NCI-H1417 treated with DMSO at 0.1 percent for 48 hours (cell line): Measurements from ENCODE around the gene ANKRD23.

Experiments
- DNase-seq: peaks from one replicate; lab custom pipeline; 2025; lab: John Stamatoyannopoulos, UW

ANKRD23 gene

DNA sequence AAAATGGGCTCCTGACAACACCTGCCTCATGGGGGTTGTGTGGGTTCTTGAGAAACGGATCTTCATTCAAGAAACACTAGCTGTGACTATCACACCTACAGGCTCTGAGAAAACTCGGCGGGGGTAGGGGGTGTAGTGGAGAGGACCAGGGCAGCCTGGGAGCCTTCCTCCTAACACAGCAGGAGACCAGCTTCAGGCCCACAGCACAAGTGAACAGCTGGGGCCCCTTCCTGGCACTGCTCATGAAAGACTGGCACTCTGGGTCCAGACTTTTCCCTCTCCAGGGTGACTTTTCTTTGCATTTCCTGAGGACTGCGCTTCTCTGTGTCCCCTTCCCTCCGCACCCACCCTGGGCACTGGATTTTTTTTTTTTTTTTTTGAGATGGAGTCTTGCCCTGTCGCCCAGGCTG lies 33.2 kb upstream of the ANKRD23 start:
- DNase-seq: no peak

DNA sequence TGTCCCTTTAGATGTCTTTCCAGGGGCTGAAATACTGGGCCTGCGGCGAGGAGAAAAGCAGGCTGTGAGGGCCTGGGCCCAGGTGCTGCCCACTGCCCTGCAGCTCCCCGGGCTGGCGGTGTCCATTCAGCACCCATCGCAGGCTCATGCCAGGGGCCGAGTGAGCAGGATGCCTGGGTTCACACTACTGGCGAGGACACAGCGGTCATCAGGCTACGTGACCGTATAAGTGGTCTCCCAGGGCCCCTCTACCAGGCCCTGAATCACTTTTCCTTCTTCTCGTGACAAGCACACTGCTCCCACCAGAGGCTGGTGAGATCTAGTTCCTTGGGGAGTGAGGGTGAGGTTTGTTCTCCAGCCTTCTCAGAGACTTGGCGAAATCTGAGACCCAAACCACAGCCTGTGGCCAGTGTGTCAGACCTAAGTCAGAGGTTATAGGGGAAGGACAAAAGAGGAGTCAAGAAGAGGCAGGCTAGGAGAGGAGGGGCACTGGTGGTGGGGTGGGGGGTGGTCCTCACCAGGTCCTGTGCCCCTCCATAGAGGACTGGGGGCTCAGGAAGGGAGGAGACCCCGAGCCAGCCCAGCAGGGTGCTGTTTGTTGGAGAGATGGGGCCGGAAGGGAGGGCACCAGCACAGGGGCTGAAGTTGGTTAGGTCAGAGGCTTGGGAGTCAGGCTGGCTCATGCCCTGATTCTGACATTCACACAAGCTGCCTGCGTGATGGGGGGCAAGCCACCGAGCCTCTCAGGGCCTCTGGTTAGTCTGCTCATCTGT lies 32.6 kb upstream of the ANKRD23 start:
- no peak for DNase-seq

GRCh38 chr2:96875498-96876268 lies 31.9 kb upstream of the ANKRD23 start:
- DNase-seq: no peak

DNA sequence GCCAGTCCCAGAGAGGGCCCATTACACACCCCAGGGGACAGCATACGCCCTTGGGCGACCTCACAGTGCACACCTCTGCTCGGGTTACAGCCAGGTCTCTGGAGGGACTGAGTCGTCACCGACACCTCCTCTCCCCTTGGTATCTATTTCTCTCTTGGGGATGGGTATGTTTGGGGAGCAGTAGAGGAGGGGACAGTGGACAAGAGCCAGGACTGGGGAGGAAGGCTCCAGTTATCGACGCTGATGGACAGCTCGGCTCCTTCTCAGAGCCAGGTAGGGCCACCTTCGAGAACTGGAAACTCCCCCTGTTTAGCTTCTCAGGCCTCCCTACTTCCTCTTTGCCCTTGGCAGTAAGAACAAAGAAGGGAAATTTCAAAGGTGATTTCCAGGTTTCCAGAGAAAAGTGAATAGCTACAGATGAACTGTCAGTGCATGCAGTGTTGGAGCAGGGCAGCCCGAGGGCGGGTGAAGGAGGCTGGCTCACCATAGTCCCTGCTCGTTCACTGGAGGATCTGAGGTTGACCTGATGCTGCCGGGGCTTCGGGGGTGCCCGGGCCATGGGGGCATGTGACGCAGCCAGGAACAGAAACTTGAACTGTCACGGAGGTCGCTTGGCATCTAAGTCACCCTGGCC lies 30.5 kb upstream of the ANKRD23 start:
- DNase-seq: no peak

- no peak for DNase-seq
Observed at GRCh38 chr2:96873651-96874096, 29.9 kb upstream of the ANKRD23 start.

DNA sequence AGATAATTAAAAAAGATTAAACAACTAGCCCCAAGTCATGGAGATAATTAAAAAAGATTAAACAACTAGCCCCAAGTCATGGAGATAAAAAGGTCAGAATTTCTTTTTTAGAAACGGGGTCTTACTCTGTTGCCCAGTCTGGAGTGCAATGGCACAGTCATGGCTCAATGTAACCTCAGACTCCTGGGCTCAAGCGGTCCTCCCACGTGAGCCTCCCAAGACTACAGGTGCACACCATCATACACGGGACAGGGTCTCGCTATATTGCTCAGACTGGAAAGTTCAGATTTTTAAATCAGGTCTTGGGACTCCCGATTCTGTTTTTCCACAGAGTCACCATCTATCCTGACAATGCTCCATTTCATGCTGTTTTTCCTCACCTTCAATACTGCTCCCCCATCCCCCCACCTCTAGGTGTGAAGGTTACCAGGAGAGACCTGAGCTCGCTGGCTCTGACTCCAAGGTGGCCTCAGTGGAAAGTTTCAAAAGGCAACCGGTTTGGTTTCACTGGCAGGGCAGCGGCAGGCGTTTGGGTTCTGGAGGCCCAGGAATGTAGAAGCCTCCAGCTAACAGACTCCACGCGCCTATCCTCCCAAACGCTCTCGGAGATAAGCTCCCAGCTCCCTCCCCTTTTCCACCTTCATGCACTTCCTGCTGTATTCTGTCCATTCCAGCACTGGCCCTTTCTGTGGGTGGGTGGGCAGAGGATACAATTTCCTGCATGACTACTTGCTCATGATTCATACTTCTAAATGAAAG lies 28.9 kb upstream of the ANKRD23 start:
- DNase-seq: no peak

DNA sequence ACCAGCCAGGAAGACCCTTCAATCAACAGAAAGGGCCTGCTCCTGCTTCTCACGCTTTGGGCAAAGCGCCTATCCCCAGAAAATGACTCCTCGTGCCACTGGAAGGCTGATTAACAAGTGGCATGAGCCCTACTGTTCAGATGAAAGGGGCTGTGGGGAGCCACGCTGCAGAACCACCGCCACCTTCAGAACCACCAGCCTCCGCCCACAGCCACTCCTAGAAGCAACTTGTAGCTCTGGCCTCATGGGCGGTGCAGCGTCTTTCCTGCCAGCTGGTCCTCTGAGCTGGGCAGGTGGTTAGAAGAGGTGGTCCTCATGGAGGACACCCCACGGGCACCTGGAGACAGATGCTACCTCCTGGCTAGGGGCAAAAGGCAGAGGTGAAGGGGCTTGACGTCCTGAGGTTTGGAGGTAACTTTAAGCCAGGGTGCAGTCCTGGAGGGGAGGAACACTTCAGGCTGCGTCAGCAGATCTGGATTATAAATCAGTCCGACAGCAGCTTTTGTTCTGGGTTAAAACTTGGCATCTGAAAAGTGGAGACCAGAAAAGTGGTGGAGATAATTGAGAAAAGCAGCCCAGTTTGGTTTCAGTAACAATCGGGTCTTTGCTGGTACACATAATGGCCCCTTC lies 26.9 kb upstream of the ANKRD23 start:
- no peak for DNase-seq

GRCh38 chr2:96869822-96870625 lies 26.2 kb upstream of the ANKRD23 start, which contains the start of gene SEMA4C:
Gene SEMA4C, minus strand, starts transcription at chr2:96870080. Its CDS starts 2,194 bp downstream, at chr2:96867886.
- DNase-seq: no peak

GRCh38 chr2:96869281-96869821 lies 25.5 kb upstream of the ANKRD23 start:
- DNase-seq: no peak

DNA sequence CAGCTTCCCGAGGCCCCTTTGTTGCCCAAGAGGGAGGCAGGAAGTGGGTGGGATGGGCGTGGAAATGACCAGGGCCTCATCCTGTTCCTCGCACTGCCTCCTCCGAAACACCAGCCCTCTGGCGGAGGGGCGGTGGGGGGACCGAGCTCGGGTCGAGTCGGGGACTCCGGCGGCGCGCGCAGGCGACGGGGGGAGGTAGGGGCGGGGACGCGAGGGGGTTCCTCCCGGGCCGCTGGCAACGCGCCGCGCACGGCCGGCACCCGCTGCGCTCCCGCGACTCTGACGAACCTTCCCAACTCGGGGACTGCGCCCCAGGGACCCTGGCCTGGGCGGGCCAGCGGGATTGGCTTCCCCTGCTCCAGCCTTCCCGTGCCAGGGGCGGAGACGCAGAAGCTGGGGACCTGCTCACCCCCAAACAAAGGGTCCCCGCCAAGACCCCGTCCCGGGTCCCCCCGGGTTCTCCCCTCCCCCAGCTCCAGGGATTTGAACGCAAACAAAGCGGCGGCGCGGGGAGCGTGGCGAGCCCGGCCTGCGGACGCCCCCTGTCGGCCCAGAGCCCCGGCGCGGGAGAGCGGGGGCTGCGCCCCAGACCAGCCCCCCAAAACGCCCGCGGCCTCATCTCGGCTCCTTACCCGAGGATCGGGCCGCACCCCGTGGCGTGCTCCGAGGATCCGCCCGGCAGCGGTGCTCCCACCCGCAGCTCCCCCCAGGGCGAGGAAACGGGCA lies 24.9 kb upstream of the ANKRD23 start:
- DNase-seq: no peak

- no peak for DNase-seq
Observed at GRCh38 chr2:96867756-96868554, 24.1 kb upstream of the ANKRD23 start.

GRCh38 chr2:96866986-96867755 lies 23.4 kb upstream of the ANKRD23 start:
- no peak for DNase-seq

- DNase-seq: no peak
Observed at GRCh38 chr2:96866586-96866985, 22.8 kb upstream of the ANKRD23 start.

DNA sequence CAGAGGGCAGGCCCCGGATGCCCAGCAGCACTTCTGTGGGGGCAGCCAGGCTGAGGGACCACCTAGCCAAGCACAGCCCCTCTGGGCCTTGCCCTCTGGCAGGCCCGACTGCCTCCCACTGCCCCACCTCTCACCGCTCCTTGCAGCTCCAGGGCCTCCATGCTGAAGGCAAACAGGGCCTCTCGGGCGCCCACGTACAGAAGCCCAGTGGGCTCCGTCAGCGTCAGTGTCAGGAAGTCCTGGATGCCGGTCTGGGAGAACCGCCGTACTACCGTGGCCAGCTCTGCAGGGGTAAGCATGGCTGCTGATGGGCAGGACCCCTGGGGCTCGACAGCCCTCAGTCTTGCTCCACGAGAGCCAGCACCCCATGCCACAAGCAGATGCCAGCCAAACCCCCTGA lies 22.3 kb upstream of the ANKRD23 start:
- no peak for DNase-seq

DNA sequence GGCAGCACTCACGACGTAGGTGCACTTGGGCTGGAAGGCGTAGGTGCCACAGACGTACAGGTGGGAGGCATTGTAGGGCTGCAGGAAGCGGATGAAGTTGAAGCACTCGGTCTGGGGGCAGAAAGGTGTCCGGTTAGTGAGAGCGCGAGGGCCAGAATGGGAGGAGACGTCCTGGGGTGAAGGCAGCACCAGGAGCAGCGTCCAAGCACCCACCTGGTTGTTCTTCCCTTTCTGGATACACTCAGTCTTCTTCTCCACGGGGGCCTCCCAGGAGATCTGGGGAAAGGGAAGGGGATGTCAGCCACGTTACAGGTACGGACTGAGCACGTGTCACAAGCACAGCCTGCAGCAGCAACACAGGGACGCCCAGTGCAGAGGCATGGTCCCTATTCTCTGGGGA lies 21.8 kb upstream of the ANKRD23 start:
- no peak for DNase-seq

DNA sequence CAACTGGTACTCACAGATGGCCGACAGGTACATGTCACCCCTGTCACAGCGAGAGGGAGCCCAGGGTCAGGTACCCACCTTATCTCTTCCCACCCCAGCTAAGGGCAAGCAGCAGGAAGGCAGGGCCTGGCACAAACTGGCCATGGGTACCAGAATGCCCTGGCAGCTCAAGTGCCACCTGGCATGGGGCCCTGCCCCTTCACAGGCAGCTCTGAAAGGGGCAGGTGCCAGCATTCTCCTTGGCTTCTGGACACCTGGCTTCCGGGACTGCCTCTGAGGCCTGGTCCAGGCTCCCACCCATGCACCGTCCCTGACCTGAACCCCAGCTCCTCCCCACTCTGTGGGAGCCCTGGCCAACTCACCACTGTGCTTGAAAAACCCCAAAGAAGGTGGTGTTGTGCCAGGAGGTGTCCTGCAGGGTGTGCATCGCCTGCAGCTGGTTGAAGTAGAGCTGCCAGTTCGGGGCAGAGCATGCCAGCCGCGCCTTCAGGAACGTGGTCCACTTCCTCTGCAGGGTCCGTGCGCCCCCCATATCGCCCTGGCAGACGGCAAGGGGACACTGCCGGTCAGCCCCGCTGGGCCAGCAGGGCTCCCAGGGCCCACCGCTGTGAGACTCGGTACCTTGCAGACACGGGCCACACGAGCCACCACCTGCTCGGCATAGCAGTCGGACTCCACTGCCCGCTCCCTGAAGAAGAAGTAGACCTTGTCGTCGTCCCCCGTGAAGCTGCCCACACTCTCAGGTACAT lies 20.7 kb upstream of the ANKRD23 start:
- DNase-seq: no peak

DNA sequence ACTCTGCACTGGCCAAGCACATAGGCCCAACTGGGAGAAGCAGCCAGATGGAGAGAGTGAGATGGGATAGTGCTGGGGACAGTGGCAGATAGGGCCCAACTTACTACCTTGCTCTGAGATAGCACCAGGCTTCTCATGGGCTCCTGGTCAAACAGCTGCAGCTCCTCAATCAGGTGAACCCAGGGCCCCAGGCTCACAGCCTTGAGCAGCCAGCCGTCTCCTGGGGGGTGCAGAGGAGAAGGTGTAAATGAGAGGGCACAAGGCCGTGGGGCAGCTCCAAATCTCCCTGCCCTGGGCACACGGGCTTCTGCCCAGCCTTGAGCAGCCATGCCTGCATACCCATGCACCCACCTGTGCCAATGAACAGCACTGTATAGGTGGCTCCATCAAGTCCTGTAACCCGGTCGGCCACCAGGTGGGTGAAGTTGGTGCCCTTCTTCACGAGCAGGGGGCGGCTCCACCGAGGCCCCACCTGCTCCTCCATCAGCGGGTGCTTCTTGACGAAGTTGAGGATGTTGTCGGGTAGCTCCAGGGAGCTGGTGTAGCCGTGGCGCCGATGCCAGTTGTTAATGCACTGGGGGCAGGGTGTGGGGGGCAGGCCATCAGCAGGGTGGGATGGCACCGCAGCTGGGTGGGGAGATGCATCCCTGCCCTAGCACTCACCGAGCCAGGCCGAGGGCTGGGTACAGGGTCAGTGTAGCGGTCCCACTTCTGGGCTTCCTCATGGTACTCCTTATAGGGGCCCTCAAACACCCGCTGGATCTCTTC lies 19.9 kb upstream of the ANKRD23 start:
- no peak for DNase-seq
